Measurements from ENCODE around the gene ARL2BP. TPM values are rescaled to one million over a fixed set of nuclear protein-coding genes. Genes with fewer than 3 reads are reported as not detected.

ARL2BP gene
- total and polyA plus RNA-seq, 2 donors from 2014 or later, result 53.9 to 61.5 TPM

DNA sequence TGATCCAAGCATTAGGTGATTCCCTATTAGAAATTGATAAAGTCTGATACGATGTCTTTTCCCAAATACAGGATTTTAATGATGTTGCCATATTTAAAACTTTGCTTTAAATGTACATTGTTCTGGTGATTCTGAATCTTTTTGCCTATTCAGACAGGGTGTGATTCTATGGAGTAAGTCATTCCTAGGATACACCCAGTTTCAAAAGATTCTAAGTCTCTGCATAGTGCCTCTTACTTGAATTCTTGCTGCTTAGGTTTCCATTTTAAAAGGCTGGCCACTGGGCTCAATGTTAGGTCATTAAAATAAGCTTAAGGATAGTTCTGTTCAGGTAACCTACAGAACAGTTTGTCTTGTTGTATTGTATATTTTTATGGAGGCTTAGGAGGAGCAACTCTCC, 22.0 kb upstream of the ARL2BP start:
- Histone ChIP-seq H3K9me3 (ENCODE audit: control insufficient read depth in 2 of 3, insufficient read depth in 1 of 3, low read length in 3 of 3) (no peaks in the 10 kb centered on the region), H3K4me1 (ENCODE audit: control insufficient read depth in 2 of 3, insufficient read depth in 2 of 3, low read depth in 1 of 3, low read length in 3 of 3) (no peaks in the 10 kb centered on the region), H3K27ac (ENCODE audit: low read depth in 2 of 2, low read length in 2 of 2) (no peak overlapping the region), H3K4me3 (ENCODE audit: low read length in 3 of 3) (no peak overlapping the region), H3K9ac (ENCODE audit: low read length in 3 of 3) (no peak overlapping the region), H3K36me3 (ENCODE audit: control insufficient read depth in 2 of 3, insufficient read depth in 3 of 3, low read length in 3 of 3) (peaks cover 8 to 42% (median 26%) of the 10 kb centered on the region in 3 donors), H3K27me3 (ENCODE audit: control insufficient read depth, insufficient read depth, low read length) (no peaks in the 10 kb centered on the region)
- no peak for FAIRE-seq
- TF ChIP-seq, protein P1, sequence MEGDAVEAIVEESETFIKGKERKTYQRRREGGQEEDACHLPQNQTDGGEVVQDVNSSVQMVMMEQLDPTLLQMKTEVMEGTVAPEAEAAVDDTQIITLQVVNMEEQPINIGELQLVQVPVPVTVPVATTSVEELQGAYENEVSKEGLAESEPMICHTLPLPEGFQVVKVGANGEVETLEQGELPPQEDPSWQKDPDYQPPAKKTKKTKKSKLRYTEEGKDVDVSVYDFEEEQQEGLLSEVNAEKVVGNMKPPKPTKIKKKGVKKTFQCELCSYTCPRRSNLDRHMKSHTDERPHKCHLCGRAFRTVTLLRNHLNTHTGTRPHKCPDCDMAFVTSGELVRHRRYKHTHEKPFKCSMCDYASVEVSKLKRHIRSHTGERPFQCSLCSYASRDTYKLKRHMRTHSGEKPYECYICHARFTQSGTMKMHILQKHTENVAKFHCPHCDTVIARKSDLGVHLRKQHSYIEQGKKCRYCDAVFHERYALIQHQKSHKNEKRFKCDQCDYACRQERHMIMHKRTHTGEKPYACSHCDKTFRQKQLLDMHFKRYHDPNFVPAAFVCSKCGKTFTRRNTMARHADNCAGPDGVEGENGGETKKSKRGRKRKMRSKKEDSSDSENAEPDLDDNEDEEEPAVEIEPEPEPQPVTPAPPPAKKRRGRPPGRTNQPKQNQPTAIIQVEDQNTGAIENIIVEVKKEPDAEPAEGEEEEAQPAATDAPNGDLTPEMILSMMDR (IDR thresholded peaks at IDR 0.05; ENCODE audit: borderline replicate concordance, extremely low read depth, insufficient read depth), result no peak
- DNase-seq, result no peak
- intact Hi-C loops (cut with DNase I), result no loop called here

DNA sequence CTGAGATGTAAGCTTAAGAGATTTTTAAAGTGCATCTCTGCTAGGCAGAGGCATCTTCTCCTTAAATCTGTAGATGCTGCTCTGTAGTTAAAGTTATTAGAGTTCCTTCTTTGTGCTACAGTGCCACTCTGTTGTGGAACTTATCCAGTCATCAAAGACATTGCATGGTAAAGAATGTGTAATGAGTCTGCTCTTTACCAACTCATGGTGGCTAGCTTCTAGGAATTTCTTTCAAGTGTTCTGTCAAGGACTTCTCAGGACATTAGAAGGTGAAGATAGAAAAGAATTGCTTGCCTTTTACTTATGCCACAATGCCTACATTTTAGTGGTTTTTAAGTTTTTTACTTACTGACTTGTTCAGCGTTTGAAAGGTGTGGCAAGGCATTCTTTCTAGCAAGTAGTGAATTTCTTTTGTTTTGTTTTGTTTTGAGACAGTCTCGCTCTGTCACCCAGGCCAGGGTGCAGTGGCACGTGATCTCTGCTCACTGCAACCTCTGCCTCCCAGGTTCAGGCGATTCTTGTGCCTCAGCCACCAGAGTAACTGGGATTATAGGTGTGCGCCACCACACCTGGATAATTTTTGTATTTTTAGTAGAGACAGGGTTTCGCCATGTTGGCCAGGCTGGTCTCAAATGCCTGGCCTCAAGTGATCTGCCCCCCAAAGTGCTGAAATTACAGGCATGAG, 20.3 kb upstream of the ARL2BP start:
- Histone ChIP-seq H3K4me1 (ENCODE audit: control insufficient read depth in 2 of 3, insufficient read depth in 2 of 3, low read depth in 1 of 3, low read length in 3 of 3) (no peaks in the 10 kb centered on the region), H3K9me3 (ENCODE audit: control insufficient read depth in 2 of 3, insufficient read depth in 1 of 3, low read length in 3 of 3) (no peaks in the 10 kb centered on the region), H3K4me3 (ENCODE audit: low read length in 3 of 3) (no peak overlapping the region), H3K9ac (ENCODE audit: low read length in 3 of 3) (no peak overlapping the region), H3K27ac (ENCODE audit: low read depth in 2 of 2, low read length in 2 of 2) (no peak overlapping the region), H3K27me3 (ENCODE audit: control insufficient read depth, insufficient read depth, low read length) (no peaks in the 10 kb centered on the region), H3K36me3 (ENCODE audit: control insufficient read depth in 2 of 3, insufficient read depth in 3 of 3, low read length in 3 of 3) (peaks cover 8 to 42% (median 27%) of the 10 kb centered on the region in 3 donors)
- no peak for FAIRE-seq
- DNase-seq, result peak in 2 of 5 donors; percentile 8 to 14
- TF ChIP-seq, protein P1 (IDR thresholded peaks at IDR 0.05; ENCODE audit: borderline replicate concordance, extremely low read depth, insufficient read depth), result no peak
- intact Hi-C loops (cut with DNase I), result no loop called here

DNA sequence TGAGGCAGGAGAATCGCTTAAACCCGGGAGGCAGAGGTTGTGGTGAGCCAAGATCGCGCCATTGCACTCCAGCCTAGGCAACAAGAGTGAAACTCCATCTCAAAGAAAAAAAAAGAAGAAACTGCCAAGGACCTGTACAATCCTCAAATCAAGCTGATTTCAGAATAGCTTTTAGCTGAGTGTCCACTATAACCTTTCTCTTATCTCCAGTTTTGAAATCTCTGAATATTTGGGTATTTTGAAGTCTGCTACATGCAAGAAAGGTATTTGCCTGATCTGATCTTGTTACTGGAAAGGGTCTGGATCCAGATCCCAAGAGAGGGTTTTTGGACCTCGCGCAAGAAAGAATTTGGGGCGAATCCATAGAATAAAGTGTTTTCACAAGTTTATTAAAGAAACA, 19.1 kb upstream of the ARL2BP start:
- peaks cover 11 to 46% (median 31%) of the 10 kb centered on the region in 3 donors for H3K36me3 ChIP-seq (ENCODE audit: control insufficient read depth in 2 of 3, insufficient read depth in 3 of 3, low read length in 3 of 3)
- intact Hi-C loops (cut with DNase I), result no loop called here
- no peaks in the 10 kb centered on the region for H3K4me1 ChIP-seq (ENCODE audit: control insufficient read depth in 2 of 3, insufficient read depth in 2 of 3, low read depth in 1 of 3, low read length in 3 of 3)
- DNase-seq, result no peak
- no peaks in the 10 kb centered on the region for H3K27me3 ChIP-seq (ENCODE audit: control insufficient read depth, insufficient read depth, low read length)
- TF ChIP-seq, protein P1 (IDR thresholded peaks at IDR 0.05; ENCODE audit: borderline replicate concordance, extremely low read depth, insufficient read depth), result no peak
- no peak overlapping the region for H3K9ac ChIP-seq (ENCODE audit: low read length in 3 of 3)
- no peaks in the 10 kb centered on the region for H3K9me3 ChIP-seq (ENCODE audit: control insufficient read depth in 2 of 3, insufficient read depth in 1 of 3, low read length in 3 of 3)
- H3K4me3 ChIP-seq (ENCODE audit: low read length in 3 of 3), result no peak overlapping the region
- H3K27ac ChIP-seq (ENCODE audit: low read depth in 2 of 2, low read length in 2 of 2), result no peak overlapping the region
- no peak for FAIRE-seq
